Measurements from ENCODE around the gene MVB12B. TPM values are rescaled to one million over a fixed set of nuclear protein-coding genes. Genes with fewer than 3 reads are reported as not detected.

The MVB12B gene
- total RNA-seq, 1 donor from 2014 or later, result 28.5 TPM

GRCh38 chr9:126348911-126349550, 22.4 kb downstream of the MVB12B start:
- no peak for FAIRE-seq
- no peak for DNase-seq (ENCODE audit: low spot score in 2 of 2)

GRCh38 chr9:126354887-126355770, 28.5 kb downstream of the MVB12B start:
- DNase-seq (ENCODE audit: low spot score in 2 of 2) (no peak), FAIRE-seq (no peak)

- FAIRE-seq (no peak), DNase-seq (ENCODE audit: low spot score in 2 of 2) (no peak)
Measured at GRCh38 chr9:126357074-126357473, 30.4 kb downstream of the MVB12B start.

GRCh38 chr9:126360073-126360472, 33.4 kb downstream of the MVB12B start:
- DNase-seq (ENCODE audit: low spot score in 2 of 2) (no peak), FAIRE-seq (no peak)

GRCh38 chr9:126361810-126362238, 35.2 kb downstream of the MVB12B start:
- DNase-seq (ENCODE audit: low spot score in 2 of 2) (no peak), FAIRE-seq (no peak)

- FAIRE-seq (no peak), DNase-seq (ENCODE audit: low spot score in 2 of 2) (no peak)
Measured at GRCh38 chr9:126363250-126363649, 36.6 kb downstream of the MVB12B start.

GRCh38 chr9:126363847-126364671, 37.4 kb downstream of the MVB12B start:
- no peak for FAIRE-seq

GRCh38 chr9:126365780-126366179, 39.2 kb downstream of the MVB12B start:
- FAIRE-seq, result no peak
- DNase-seq (ENCODE audit: low spot score in 2 of 2), result no peak

More at GRCh38 chr9:126363847-126364671, 37.4 kb downstream of the MVB12B start:
- DNase-seq (ENCODE audit: low spot score in 2 of 2), result no peak

- FAIRE-seq (no peak), DNase-seq (ENCODE audit: low spot score in 2 of 2) (no peak)
Measured at GRCh38 chr9:126366366-126367011, 39.9 kb downstream of the MVB12B start.

- DNase-seq (ENCODE audit: low spot score in 2 of 2), result no peak
- no peak for FAIRE-seq
Measured at GRCh38 chr9:126367139-126367538, 40.5 kb downstream of the MVB12B start.

- FAIRE-seq, result no peak
- no peak for DNase-seq (ENCODE audit: low spot score in 2 of 2)
Measured at GRCh38 chr9:126367616-126368015, 41.0 kb downstream of the MVB12B start.

GRCh38 chr9:126368020-126368419, 41.4 kb downstream of the MVB12B start:
- FAIRE-seq (no peak), DNase-seq (ENCODE audit: low spot score in 2 of 2) (no peak)

- DNase-seq (ENCODE audit: low spot score in 2 of 2) (no peak), FAIRE-seq (no peak)
Measured at GRCh38 chr9:126371007-126371870, 44.6 kb downstream of the MVB12B start.

GRCh38 chr9:126372716-126373115, 46.1 kb downstream of the MVB12B start:
- FAIRE-seq (no peak), DNase-seq (ENCODE audit: low spot score in 2 of 2) (no peak)

- DNase-seq (ENCODE audit: low spot score in 2 of 2), result no peak
- no peak for FAIRE-seq
Measured at GRCh38 chr9:126373241-126373640, 46.6 kb downstream of the MVB12B start.

- no peak for FAIRE-seq
- no peak for DNase-seq (ENCODE audit: low spot score in 2 of 2)
Measured at GRCh38 chr9:126374366-126374781, 47.7 kb downstream of the MVB12B start.

GRCh38 chr9:126375386-126375785, 48.8 kb downstream of the MVB12B start:
- FAIRE-seq, result no peak
- DNase-seq (ENCODE audit: low spot score in 2 of 2), result no peak

- FAIRE-seq (no peak), DNase-seq (ENCODE audit: low spot score in 2 of 2) (no peak)
Measured at GRCh38 chr9:126376311-126377175, 49.9 kb downstream of the MVB12B start.

GRCh38 chr9:126377176-126377509, 50.5 kb downstream of the MVB12B start:
- DNase-seq (ENCODE audit: low spot score in 2 of 2) (no peak), FAIRE-seq (no peak)

All from frontal cortex (tissue), 4 donors.